ENCODE results near the gene NEBL.
"Not testable (repeated sequence)": the region's sequence is repeated elsewhere in the genome, so short reads cannot be mapped to it uniquely, and the experiment has no call there.

NEBL gene, protein sequence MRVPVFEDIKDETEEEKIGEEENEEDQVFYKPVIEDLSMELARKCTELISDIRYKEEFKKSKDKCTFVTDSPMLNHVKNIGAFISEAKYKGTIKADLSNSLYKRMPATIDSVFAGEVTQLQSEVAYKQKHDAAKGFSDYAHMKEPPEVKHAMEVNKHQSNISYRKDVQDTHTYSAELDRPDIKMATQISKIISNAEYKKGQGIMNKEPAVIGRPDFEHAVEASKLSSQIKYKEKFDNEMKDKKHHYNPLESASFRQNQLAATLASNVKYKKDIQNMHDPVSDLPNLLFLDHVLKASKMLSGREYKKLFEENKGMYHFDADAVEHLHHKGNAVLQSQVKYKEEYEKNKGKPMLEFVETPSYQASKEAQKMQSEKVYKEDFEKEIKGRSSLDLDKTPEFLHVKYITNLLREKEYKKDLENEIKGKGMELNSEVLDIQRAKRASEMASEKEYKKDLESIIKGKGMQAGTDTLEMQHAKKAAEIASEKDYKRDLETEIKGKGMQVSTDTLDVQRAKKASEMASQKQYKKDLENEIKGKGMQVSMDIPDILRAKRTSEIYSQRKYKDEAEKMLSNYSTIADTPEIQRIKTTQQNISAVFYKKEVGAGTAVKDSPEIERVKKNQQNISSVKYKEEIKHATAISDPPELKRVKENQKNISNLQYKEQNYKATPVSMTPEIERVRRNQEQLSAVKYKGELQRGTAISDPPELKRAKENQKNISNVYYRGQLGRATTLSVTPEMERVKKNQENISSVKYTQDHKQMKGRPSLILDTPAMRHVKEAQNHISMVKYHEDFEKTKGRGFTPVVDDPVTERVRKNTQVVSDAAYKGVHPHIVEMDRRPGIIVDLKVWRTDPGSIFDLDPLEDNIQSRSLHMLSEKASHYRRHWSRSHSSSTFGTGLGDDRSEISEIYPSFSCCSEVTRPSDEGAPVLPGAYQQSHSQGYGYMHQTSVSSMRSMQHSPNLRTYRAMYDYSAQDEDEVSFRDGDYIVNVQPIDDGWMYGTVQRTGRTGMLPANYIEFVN

DNA sequence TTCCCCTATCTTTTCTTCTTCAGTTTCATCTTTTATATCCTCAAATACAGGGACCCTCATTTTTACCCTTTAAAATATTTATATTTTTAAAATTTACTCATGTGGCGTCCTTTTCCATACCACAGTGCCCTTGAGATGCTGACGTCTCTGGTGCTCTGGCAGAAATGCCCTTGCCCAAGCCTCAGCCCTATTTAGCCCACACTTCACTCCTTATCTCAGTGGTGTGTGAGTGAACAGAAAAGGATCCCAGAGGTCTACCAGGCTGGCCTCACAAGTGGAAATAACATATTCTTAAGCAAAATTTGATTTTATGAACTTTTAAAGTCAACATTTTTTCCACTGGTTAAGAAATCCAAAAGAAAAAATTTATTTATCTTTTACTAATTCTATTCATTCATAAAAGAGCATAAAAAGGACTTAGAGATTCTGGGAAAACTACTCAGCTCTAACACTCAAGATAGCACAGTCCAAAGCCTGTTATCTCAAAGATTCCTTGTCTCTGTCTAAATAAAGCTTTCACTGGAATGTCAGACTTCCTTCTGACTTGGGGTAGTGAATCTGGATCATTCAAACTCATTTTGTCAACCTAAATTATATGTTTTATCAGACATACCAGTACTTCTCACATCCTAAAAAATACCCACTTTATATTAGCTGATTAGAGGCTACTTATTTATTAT is at the start of gene NEBL:
Gene NEBL (minus strand): TSS at position 166 of the 680 bp plus-strand sequence. CDS start 106 bp downstream, at position 60.
- DNase-seq, result no peak

DNA sequence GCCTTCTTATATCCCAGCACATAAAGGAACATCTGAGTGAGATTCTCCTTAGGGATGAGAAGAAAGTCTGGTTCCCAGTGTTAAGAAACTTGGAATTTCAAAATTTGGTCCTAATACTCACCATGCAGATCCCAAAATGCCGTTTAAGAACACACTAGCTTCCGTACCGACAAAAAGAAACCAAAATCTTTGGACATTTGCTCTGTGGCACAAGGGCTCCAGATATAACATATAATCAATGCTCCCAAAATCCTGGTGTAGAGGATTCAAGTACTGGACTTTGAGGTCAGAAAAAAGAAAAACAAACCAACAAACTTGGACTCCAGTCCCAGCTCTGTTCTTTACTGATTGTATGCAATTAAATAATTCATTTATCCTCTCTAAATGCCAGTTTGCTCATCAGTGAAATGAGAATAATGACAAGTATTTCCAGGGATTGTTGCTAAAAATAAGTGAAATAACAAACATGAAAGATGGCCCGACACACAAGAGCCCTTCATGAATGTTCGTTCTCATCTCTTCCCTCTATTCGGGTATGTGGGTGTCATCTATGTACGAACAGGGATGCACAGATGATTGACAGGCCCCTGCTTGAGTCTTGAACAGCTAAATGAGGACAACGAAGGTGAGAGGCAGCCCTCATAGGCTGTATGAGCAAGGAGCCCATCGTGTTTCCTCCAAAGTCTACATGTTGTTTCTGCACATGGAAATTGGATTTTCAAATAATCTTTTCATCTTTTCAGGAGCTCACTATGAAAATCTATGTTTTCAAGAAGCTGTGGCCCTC is 48.6 kb upstream of the NEBL start:
- DNase-seq, result no peak

DNA sequence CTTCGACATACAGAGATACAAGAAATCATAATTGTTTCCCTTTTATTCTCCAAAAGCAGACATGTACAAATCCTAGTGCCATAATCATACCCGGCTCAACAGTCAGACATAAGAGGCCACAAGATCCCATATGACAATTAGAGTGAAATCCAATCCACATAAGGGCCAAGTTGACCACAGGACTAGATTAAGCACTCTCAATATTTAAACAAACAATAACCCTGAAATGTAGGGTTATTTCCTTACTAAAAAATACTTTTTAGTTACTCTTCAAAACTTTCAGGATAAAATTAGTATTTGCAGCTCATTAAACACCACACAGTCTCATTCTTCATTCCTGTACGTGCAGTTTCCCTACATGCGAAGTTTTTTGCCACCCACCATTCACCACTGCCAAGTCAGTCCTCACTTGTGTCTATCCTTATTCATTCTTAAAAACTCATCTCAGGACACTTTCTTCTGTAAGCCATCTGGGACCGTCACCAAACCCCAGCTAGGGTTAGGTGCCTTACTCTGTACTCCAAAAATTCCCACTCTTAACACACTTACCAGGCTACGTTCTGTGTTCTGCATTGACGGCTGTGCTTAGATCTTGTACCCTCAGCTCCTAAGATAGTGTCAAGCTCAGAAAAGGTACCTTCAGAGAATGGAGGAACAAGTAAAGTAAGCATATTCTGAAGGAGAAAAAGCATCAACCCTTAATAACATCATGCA is 47.8 kb upstream of the NEBL start:
- DNase-seq, result no peak

DNA sequence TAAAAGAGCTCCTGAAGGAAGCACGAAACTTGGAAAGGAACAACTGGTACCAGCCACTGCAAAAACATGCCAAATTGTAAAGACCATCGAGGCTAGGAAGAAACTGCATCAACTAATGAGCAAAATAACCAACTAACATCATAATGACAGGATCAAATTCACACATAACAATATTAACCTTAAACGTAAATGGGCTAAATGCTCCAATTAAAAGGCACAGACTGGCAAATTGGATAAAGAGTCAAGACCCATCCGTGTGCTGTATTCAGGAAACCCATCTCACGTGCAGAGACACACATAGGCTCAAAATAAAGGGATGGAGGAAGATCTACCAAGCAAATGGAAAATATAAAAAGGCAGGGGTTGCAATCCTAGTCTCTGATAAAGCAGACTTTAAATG is 42.3 kb upstream of the NEBL start:
- not testable (repeated sequence) for DNase-seq

DNA sequence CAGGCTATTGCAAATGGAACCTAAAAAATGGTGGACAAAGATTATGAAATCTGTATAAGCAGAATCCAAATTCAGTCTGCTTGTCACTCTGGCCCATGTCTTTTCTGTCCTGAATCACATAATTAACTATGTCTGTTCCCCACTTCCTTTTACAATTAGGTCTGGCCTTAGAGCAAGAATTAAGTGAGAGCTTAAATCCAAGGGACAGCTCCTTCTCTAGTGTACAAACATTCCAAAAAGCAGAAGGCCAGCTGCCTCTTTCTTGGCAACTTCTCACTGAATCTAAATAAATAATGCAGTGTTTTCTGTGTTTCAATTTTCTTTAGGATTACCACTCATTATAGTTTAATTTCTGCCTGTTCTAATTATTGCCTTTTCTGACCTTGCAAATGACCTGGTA is 39.3 kb upstream of the NEBL start:
- DNase-seq, result peak; percentile 6

DNA sequence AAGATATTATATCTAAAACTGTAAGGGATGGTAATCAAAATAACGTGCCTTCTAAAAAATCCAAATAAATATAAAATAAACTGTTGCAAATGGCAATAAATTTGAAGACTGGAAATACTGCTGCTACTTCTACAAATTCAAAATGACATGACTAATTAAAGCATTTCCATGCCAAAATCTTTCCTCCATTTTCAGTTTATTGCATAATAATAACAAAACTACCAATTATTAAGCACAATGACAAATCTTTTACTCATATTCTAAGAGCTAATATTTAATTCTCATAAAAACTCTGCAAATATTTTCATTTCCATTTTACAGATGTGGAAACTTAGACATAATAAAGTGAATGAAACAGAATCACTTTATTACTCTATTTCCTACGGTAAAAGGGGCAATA is 38.8 kb upstream of the NEBL start:
- no peak for DNase-seq

DNA sequence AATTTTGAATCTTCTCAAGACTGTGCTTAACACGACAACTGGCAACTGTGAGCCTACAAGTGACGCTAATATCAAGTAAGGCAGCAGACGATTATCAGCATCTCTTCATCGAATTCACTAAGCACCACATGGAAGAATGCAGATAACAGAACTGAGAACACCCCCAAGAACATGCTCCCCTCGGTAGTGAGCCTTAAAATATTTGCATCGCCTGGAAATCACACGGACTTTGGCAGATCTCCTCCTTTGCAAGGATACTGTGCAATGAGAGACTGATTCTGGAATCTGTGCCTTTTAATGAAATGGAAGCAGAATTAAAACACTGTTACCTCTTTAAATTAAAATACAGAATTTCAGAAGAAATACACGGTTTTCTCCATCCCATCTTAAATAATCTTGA is 38.2 kb upstream of the NEBL start:
- DNase-seq, result no peak

DNA sequence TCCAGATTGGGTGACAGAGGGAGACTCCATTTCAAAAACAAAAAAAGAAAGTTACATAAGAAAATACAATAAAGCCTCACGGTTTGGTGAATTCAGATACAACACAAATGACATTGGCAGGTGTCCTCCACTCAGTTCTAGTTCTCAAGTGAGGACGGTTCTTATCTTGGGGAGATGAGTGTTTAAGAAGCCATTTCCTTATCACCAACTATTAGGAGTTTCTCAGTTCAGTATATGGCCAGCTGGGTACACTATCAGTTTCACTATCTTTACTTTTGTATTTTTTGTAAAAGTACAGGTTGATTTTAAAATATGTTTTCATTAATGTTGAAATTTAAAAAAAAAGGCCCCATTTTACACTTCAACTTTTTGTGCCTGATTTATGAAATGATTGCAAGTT is 36.6 kb upstream of the NEBL start:
- DNase-seq, result no peak

DNA sequence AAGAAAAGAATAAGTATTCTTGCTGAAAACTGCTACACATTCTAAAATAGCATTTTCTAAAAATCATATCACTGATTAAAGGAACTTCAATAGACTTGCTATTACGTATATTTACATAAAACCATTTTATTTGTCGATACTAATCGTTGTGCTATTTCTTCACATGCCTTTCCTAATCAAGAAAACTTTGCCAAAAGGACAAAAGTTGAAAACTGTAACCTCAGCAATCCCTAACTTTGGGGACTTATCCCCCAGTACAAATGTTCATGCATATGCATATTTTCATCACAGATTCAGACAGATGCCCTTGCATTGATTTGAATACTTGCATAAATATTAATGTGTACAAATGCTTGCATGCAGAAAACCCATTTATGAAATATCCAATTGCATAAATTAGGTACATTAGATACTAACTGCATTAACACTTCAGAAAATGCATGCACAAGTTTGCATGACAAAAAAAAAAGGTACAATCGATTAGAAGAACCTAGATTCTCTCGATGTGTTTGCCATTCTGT is 35.6 kb upstream of the NEBL start:
- no peak for DNase-seq

DNA sequence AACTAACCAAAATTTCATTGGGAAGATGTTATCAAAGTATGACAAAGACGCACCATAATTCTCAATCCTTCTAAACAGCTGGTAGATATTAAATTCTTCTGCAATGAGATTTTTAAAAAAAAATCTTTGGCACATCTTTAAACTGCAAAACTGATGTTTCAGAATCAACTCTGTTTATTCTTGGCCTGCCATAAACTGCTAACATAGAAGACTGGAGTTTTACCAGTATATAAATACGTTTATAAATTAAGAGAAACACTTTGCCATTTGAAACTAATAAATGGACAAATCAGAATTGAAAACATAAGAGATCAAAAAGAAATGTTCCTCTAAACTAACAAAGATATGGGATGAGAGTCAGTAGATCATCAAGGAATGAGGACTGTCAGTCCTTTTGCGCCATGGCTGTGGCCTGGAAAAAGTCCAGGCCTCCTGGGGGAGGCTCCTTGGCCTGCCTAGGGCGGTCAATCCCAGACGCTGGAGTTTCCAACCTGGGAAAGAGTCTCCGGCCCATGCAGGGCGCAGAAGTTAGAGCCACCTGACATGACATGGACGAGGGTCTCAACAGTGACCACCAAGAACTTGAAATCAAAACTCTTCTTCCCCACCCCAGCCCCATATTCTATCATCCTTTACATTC is 34.2 kb upstream of the NEBL start:
- no peak for DNase-seq

DNA sequence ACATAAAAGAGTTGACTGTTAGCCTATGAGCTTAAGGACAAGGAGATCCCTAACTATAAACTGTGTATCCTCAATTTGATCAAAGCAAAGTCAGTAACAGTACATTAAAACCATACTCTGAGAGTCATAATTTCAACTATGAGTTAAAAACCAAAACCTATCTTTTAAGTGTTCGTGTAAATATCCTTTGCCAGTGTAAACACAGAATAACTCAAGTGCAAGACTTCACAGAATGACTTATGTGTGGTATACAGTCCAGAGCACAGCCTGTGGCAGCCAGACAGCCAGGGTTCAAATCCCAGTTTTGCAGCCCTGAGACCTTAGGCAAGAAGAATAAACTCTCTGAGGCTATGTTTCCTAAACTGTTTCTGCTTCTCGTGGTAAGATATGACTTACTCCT is 30.3 kb upstream of the NEBL start:
- DNase-seq, result no peak

DNA sequence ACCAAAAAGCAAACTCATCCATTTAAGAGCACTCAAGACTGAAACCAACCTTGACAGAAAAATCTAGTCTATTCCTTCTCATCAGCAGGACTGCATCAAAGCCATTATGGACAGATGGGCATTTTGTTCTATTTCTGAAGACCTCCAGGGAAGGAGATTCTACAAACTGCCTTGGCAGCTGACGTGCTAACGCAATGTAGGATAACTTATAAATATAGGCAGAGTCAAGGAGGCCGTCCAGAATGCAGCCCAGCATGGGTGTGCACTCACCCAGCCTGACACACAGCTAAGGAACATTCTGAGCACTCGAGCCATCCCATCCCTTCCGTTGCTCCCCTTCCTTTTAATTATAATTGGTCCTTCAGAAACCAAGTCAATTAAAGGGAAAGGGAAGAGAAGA is 25.3 kb upstream of the NEBL start:
- no peak for DNase-seq

DNA sequence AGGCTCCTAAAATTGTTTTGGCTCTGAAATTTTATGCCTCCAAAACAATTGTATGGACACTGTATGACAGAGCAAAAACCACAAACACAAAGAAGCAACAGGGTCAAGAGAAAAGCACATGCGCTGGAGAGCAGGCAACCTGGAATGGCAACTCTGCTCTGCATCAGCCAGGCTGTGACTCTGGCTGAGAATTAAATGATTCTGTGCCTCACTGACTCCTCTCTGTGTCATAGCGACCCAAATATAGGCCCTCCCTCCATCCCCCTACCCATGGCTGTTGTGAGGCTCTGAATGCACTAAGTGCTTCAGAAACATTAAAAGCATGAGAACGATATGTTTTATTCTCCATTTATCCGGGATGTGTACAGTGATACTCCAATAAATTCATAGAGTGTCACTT is 24.9 kb upstream of the NEBL start:
- no peak for DNase-seq

DNA sequence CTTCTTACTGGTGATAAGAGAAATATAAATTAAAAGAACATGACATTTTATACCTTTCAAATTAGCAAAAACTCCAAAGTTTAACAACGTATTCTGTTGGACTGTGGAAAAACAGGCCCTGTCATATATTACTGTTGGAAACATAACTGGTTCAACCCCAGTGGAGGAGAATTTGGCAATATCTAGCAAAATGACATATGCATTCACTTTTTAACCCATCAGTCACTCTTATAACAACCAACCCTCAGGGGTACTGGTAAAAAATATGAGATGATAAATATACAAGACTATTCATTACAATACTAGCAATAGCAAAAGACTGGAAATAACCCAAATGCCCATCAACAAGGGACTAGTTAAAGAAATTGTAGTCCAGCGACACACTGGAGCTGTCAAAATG is 22.9 kb upstream of the NEBL start:
- DNase-seq, result no peak

DNA sequence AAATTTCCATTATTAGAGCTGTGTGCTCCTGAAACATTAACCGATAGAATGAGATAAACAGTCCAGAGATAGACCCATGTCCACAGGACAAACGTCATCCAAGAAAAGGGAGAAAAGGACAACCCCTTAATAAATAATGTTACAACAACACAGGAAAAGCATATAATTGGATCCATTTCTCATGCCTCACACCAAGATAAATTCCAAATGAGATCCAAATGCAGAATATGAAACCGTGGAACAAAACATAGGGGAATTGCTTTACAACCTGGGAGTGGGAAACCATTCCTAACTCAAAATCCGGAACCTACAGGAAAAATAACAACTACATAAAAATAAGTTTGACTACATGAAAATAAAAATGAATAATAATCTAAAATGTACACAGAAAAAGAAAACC is 22.4 kb upstream of the NEBL start:
- DNase-seq, result no peak

DNA sequence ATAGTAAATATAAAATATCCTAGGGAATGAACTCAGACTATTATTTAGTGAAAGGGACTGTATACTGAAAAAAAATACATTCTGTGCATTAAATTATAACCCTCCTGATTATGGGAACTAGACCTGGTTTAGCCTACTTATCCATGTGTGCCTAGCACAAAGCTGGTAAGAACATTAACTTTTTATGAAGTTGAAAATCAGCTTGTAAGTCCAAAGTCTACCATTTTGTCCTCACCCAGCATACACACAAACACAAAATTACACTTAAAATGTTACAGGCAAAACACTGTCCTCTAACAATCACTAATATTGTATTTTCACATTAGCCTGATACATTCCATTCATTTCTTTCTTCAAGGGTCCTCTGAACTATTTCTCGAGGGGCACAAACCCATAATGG is 19.9 kb upstream of the NEBL start:
- no peak for DNase-seq

DNA sequence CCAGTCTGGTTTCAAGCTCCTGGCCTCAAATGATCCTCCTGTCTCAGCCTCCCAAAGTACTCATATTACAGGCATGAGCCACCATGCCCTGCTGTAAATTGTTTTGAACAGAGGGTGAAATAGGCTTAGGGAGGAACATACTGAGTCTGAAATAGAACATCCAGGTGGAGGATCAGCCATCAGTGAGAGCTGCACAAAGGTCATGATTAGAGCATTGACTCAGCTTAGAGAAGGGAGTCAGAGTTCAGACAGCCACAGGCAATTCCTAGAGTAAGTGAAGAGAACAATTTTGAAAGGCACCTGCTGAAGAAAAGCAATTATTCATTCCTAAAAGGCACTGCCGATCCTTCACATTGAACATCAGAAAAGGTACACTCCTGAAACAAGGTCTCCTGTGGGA is 15.9 kb upstream of the NEBL start:
- no peak for DNase-seq

DNA sequence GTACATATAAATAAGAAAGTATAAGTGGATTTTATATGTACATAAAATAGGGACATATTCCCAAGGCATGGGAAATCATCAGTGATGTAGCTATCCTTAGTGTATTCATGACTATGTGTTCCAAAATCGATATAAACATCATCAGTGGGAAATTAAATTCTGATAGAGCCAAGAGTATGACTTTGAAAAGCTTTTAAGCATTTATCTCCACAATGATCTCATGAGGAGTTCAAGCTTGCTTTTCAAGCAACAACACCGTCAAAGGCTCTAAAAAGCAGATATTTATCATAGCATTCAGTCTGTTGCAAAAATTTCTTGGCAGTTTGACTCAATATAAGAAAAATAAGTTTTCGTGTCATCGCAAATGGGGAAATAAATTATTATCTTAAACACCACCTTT is 14.5 kb upstream of the NEBL start:
- no peak for DNase-seq

DNA sequence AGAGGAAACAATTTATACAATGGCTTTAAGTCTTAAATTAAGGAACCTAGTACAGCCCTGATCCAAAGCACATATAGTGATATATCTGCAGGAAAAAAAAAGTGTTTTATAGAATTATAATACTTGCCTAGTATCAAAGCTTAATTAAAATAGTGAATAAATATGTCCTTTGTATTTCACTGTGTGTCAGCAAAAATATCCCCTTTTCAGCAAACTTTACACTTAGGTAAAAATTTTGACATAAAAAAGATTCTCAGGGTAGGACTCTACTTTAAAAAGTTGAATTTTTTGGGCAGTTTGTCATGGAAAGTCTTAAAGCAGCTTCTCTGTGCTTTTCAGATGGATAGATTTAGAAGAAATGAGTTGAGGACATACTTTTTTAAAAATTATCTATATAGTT is 12.7 kb upstream of the NEBL start:
- DNase-seq, result no peak

DNA sequence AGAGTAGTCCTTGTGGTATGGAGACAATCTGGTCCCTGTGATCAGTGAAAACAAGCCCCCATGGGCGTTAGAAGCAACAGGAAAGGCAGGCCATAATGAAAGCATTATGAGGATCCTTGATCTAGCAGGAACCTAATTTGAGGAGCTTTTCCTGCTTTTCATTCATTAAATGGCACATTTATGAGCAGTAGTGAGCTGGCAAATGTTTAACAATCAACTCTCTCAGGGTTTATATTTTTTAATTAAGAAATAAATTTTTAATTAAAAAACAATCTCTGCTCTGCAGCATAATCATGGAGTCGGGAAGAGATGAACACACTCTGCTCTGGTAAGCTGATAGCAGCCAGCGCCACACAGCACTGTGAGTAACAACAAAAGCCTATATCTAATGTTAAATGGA is 11.3 kb upstream of the NEBL start:
- no peak for DNase-seq
